ENCODE results near the gene HACD3.
"Not testable (repeated sequence)": the region's sequence is repeated elsewhere in the genome, so short reads cannot be mapped to it uniquely, and the experiment has no call there.

The HACD3 gene

GRCh38 chr15:65530318-65531111 is at the start of gene HACD3:
Gene HACD3, plus strand, starts transcription at chr15:65530463. Its CDS starts 169 bp downstream, at chr15:65530632.
- peak; percentile 91 for DNase-seq (ENCODE audit: low spot score)

GRCh38 chr15:65484876-65485275 is 45.4 kb upstream of the HACD3 start:
- no peak for DNase-seq (ENCODE audit: low spot score)

DNA sequence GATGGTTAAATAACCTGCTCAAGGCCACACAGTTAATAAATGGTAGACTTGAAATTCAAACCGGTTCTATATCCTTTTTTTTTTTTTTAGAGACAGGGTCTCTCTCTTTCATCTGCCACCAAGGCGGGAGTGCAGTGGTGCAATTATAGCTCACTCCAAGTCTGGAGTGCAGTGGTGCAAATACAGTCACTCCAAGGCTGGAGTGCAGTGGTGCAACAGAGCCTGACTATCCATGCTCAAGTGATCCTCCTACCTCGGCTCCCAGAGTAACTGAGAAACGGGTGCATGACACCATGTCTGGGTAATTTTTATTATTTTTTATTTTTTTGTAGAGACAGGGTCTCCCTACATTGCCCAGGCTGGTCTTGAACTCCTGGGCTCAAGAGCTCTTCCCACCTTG is 36.2 kb upstream of the HACD3 start:
- no peak for DNase-seq (ENCODE audit: low spot score)

DNA sequence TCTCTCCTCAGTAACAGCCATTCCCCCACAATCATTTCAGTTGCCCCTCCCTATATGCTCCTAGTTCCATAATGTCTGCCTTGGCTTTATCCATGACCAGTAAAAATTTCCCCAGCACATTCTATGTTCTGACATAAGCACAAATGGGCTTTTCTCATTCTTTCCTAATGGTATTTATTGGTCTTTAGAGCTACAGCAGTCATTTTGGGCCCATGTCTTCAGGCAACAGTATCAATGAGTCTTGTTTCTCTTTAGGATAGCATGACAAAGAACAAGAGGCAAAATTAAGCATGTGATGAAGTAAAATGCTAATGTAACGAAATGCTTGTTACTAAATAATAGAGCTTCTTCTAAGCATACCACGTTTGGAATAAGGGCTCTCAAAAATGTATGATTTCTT is 20.9 kb upstream of the HACD3 start:
- no peak for DNase-seq (ENCODE audit: low spot score)

- no peak for DNase-seq (ENCODE audit: low spot score)
These were observed 18.1 kb upstream of the HACD3 start for GRCh38 chr15:65512189-65512588.

GRCh38 chr15:65512807-65513416 is 17.4 kb upstream of the HACD3 start:
- no peak for DNase-seq (ENCODE audit: low spot score)

DNA sequence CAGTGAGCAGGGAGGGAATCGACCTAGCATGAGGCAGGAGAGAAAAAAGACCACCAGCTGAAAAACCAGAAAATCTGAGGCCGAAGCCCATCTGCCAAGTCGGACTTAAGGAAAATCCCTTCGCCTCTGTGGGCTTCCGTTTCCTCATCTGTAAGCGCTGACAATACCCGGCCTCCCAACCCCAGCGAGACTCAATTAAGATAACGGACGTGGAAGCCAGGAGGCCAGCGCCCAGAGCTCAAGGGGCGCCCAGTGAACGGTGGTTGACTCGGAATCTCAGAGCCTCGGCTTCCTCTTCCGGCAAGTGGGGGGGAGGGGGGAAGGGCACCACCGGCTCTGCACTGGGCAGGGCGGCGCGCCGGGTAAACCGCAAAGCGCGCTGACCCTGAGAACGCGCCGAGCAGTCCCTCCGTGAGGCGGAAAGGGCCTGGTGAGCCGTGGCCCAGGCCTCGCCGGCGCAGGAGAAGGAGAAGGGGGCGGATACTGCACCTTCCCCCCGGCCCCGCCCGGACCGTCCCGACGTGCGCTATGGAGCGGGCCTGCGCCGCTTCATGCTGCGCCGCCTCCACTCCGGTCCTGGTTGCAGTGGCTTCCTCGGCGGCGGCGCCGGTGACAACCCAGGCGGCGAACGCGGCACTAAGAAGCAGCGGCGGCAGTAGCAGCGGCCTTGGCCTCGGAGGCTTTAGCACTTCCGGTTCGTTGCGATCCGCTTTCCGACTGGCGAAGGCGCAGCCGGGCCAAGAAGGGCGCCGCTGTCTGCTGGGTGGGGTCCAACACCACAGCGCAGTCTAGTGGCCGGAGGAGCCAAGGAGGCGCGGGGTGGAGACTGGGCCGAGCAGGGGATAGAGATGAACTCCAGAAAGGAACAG is 13.0 kb upstream of the HACD3 start, which contains the start of gene DPP8:
DPP8 (minus strand) TSS at position 693 of the 869 bp plus-strand sequence. CDS start 5,136 bp downstream, outside the sequence.
- peak; percentile 96 for DNase-seq (ENCODE audit: low spot score)

DNA sequence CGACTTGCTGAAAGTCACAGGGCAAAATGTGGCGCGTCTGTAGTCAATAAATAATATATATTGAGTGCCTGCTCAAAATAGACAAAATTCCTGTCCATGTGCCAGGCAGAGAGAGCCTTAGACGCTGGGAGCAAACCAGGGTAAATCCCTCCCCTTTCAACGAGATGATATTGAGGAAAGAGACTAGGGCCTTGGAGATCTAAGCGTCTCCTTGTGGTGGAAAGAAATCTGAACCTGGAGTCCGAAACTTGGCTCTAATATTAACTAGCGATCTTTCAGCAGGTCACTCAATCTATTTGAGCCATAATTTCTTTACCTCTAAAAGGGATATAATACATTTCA is 12.4 kb upstream of the HACD3 start:
- no peak for DNase-seq (ENCODE audit: low spot score)

- DNase-seq (ENCODE audit: low spot score) = no peak
These were observed 11.5 kb upstream of the HACD3 start for GRCh38 chr15:65518633-65519285.

DNA sequence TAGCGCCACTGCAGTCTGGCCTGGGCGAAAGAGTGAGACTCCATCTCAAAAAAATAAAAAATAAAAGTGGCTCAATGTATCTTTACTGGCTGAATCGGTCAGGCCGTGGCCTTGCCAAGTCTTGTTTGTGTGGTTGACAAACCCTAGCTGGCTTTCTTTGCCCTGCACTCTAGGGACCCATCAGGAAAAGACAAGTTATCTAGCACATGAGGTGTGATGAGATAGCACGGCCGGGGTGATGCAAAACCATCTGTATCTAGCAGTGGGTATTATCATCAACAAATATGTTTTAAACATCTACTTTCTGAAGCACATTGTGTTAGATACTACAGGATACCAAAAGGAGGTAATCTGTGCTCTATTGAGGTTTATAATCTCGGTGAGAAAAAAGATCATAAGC is 8.9 kb upstream of the HACD3 start:
- no peak for DNase-seq (ENCODE audit: low spot score)

- no peak for DNase-seq (ENCODE audit: low spot score)
These were observed 6.0 kb upstream of the HACD3 start for GRCh38 chr15:65524226-65524625.

DNA sequence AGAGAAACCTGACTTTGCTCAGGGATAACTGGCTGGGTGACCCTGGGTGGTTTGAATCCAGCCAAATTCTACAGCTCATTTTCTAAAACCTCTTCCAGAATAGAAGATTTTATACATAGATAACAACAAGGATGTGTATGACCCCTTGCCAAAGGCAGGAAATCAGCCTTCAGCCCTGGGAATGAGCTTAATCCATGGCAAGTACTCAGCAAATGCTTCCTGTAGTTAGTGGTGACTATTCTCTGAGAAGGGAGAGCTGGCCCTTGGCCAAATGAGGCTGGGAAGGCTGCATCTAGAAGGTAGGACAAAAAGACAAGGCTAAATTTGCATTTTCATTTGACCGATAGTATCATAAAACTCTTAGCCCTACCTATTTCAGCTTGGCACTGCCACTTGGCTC is 4.6 kb upstream of the HACD3 start:
- DNase-seq (ENCODE audit: low spot score) = no peak

- no peak for DNase-seq (ENCODE audit: low spot score)
These were observed 1.7 kb upstream of the HACD3 start for GRCh38 chr15:65528461-65529060.

DNA sequence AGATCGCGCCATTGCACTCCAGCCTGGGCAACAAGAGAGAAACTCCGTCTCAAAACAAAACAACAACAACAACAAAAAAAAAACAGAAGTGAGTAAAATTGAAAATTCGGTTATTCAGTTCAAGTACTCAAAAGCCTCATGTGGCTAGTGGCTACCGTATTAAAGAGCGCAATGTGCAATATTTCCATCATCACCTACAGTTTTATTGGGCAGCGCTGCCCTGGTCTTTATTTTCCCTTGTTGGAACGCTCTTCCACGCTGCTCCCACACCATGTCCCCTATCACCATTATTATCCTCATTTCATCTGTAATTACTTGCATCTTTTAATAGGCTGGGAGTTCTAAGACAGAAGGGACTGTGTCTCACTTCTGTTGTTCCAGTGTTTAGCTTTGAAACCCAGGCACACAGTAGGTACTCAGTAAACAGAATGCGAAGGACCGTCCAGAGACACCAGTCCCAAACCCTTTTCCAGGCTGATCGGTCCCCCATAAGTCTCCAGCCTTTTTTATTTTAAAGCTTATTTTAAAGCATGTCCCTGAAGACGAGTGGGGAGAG is 423 bp upstream of the HACD3 start:
- DNase-seq (ENCODE audit: low spot score) = peak; percentile 12

- peak; percentile 65 for DNase-seq (ENCODE audit: low spot score)
These were observed 2.4 kb downstream of the HACD3 start for GRCh38 chr15:65532738-65533051.

- DNase-seq (ENCODE audit: low spot score) = peak; percentile 34
These were observed 2.9 kb downstream of the HACD3 start for GRCh38 chr15:65533057-65533756.

GRCh38 chr15:65535192-65535591 is 4.9 kb downstream of the HACD3 start:
- no peak for DNase-seq (ENCODE audit: low spot score)

- DNase-seq (ENCODE audit: low spot score) = no peak
These were observed 10.1 kb downstream of the HACD3 start for GRCh38 chr15:65540314-65540713.

- no peak for DNase-seq (ENCODE audit: low spot score)
These were observed 11.1 kb downstream of the HACD3 start for GRCh38 chr15:65541231-65541820.

GRCh38 chr15:65547841-65548240 is 17.6 kb downstream of the HACD3 start:
- DNase-seq (ENCODE audit: low spot score) = no peak

GRCh38 chr15:65549288-65549687 is 19.0 kb downstream of the HACD3 start:
- not testable (repeated sequence) for DNase-seq (ENCODE audit: low spot score)

Data from LoVo (cell line).